ENCODE results near the gene SLC2A4.

DNA sequence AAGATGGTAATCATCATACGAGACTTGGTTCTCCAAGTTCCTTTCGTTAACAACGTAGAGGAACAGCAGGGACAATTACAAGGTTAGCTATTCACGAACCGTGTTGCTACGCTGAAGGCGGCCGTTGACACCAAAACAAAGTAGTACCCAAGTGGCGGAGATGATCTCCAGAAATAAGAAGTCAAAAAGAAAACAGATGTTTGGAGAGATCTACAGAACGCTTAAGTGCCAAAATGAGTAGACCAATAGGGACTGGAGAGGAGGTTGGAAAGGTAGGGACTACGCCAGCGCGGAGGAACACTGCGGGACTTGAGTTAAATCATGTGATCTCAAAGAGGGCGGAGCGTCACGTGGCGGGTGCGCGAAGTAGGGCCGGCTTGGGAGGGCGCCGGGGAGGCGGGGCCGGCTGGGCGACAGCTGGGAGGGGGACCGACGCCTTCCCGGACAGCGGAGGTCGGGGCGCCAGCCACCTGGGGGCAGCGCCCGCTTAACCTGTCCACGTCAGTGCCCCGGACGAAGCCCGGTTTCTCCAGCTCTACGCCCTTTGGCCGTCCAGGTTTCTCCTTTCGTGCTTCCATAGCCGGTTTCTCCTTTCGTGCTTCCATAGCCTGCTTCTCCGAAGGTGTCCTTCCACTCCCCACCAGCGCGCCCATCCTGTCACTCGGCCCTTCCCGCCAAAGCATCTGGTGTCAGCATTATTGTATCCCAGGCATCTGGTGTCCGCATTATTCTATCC lies 38.6 kb upstream of the SLC2A4 start:
- TF ChIP-seq REST (IDR thresholded peaks at IDR 0.05; ENCODE audit: insufficient replicate concordance, low read depth) (no peak), GABPA (IDR thresholded peaks at IDR 0.05; ENCODE audit: low read depth) (no peak), POLR2AphosphoS5 (IDR thresholded peaks at IDR 0.05; ENCODE audit: low read depth) (peak; percentile 92), SPI1 (IDR thresholded peaks at IDR 0.05; ENCODE audit: borderline replicate concordance, low read depth) (no peak)
- TF ChIP-seq, protein P1, sequence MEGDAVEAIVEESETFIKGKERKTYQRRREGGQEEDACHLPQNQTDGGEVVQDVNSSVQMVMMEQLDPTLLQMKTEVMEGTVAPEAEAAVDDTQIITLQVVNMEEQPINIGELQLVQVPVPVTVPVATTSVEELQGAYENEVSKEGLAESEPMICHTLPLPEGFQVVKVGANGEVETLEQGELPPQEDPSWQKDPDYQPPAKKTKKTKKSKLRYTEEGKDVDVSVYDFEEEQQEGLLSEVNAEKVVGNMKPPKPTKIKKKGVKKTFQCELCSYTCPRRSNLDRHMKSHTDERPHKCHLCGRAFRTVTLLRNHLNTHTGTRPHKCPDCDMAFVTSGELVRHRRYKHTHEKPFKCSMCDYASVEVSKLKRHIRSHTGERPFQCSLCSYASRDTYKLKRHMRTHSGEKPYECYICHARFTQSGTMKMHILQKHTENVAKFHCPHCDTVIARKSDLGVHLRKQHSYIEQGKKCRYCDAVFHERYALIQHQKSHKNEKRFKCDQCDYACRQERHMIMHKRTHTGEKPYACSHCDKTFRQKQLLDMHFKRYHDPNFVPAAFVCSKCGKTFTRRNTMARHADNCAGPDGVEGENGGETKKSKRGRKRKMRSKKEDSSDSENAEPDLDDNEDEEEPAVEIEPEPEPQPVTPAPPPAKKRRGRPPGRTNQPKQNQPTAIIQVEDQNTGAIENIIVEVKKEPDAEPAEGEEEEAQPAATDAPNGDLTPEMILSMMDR (IDR thresholded peaks at IDR 0.05; ENCODE audit: insufficient read depth, low read length), result no peak

All from HL-60 (cell line).